K562 (cell line): Measurements from ENCODE around the gene RGS7BP. TPM values are rescaled to one million over a fixed set of nuclear protein-coding genes. Genes with fewer than 3 reads are reported as not detected.
A peak's percentile ranks its signal among the peaks of the same experiment; 100 is the strongest.

ENCODE experiments used
- ATAC-seq: fragments of 200-7000 bp; cut with Tn5 transposase; 3 replicates; pipeline ENCODE4 v1.9.1; 2020; ENCODE audit warnings: moderate library complexity
- BruUV-seq: library from RNA; stranded (reverse); fragments of 400-500 nt; replicated peaks from 2 replicates; lab custom pipeline; 2021; lab: Mats Ljungman, UMichigan
- CTCF ChIA-PET: fragments of 300-600 bp; formaldehyde crosslinking; extraction: SDS; loops from one replicate; lab custom pipeline; 2021; ENCODE audit warnings: low intra/inter-chr PET ratio; lab: Yijun Ruan, JAX
- POLR2A ChIA-PET: fragments of 300-600, 350-650 bp; sonication (Branson Sonifier 250); formaldehyde crosslinking; extraction: SDS; loops from one replicate; lab custom pipeline; 2021; ENCODE audit warnings: antibody characterized with exemption, inconsistent platforms; lab: Yijun Ruan, JAX
- DNase-seq, 4 experiments: peaks; one replicate each; pipeline versions ENCODE4 v3.0.0 to v3.0.0-alpha.2; 2011 to 2018; ENCODE audit warnings: low spot score in 3 of 4, mixed read lengths in 3 of 4; ENCODE audit errors: extremely low read depth in 1 of 4
- FAIRE-seq: peaks from 2 replicates; lab custom pipeline; 2011; peaks lifted over from hg19 to GRCh38; lab: Jason Lieb, UNC
- H2AFZ ChIP-seq: 2 replicates; pipeline ENCODE4 v1.6.0; 2011; ENCODE audit warnings: low read depth, low read length, control low read depth, inconsistent platforms
- H3K27ac ChIP-seq: fragments of 200-600 bp; 3 replicates; pipeline ENCODE4 v1.8.0; 2011; ENCODE audit warnings: low read depth, mild to moderate bottlenecking, control low read depth, inconsistent platforms, low read length, moderate library complexity, mixed read lengths; ENCODE audit errors: extremely low read depth
- H3K27me3 ChIP-seq, 2 experiments: fragments of 300-600 bp in 1 of 2; 2 replicates in 1 of 2; 3 replicates in 1 of 2; pipeline versions ENCODE4 v1.6.0 to v1.8.0; 2011; ENCODE audit warnings: inconsistent platforms in 2 of 2, low read length in 2 of 2, mild to moderate bottlenecking in 1 of 2, mixed read lengths in 1 of 2, moderate library complexity in 1 of 2; ENCODE audit not compliant: control insufficient read depth in 2 of 2, insufficient read depth in 2 of 2
- H3K36me3 ChIP-seq: fragments of 300-600 bp; 3 replicates; pipeline ENCODE4 v1.8.0; 2011; ENCODE audit warnings: mild to moderate bottlenecking, low read length, inconsistent platforms; ENCODE audit not compliant: control insufficient read depth, insufficient read depth
- H3K4me1 ChIP-seq, 2 experiments: fragments of 200-600 bp in 1 of 2; replicated peaks in 1 of 2; 2 replicates in 1 of 2; 3 replicates in 1 of 2; pipeline versions ENCODE4 v1.5.1 to v1.8.0; 2011; ENCODE audit warnings: inconsistent platforms in 2 of 2, low read length in 2 of 2, mild to moderate bottlenecking in 1 of 2, mixed read lengths in 1 of 2, moderate library complexity in 1 of 2; ENCODE audit not compliant: control insufficient read depth in 2 of 2, insufficient read depth in 2 of 2
- H3K4me2 ChIP-seq: 2 replicates; pipeline ENCODE4 v1.6.1; 2011; ENCODE audit warnings: low read length, control low read depth, inconsistent platforms, mixed read lengths; ENCODE audit not compliant: insufficient read depth
- H3K4me3 ChIP-seq: fragments of 200-600 bp; sonication (generic), shearing (Covaris generic); 2 replicates; pipeline ENCODE4 v1.5.1; 2016; ENCODE audit warnings: control low read depth, inconsistent platforms
- H3K79me2 ChIP-seq: fragments of 200-600 bp; 3 replicates; pipeline ENCODE4 v1.8.0; 2011; ENCODE audit warnings: low read length, inconsistent platforms; ENCODE audit not compliant: control insufficient read depth, insufficient read depth
- H3K9ac ChIP-seq, 2 experiments: 2 replicates each; pipeline versions ENCODE4 v1.6.0 to v1.6.1; 2011; ENCODE audit warnings: low read depth in 2 of 2, low read length in 2 of 2, control low read depth in 1 of 2, inconsistent platforms in 1 of 2, mild to moderate bottlenecking in 1 of 2, mixed read lengths in 1 of 2; ENCODE audit not compliant: insufficient read depth in 1 of 2
- H3K9me1 ChIP-seq: one replicate; pipeline ENCODE4 v1.6.0; 2011; ENCODE audit warnings: inconsistent platforms, mild to moderate bottlenecking, low read length, moderate library complexity; ENCODE audit not compliant: control insufficient read depth, insufficient read depth
- H3K9me3 ChIP-seq: replicated peaks from 2 replicates; pipeline ENCODE4 v1.5.1; 2011; ENCODE audit warnings: low read depth, low read length, inconsistent platforms; ENCODE audit not compliant: control insufficient read depth, insufficient read depth
- H4K20me1 ChIP-seq: replicated peaks from 2 replicates; pipeline ENCODE4 v1.6.1; 2011; ENCODE audit warnings: low read length, inconsistent platforms, mixed read lengths; ENCODE audit not compliant: control insufficient read depth, insufficient read depth
- CTCF ChIP-seq, 3 experiments: IDR thresholded peaks in 2 of 3; conservative IDR thresholded peaks in 1 of 3; 2 replicates each; pipeline ENCODE4 v1.5.1; 2011 to 2012; ENCODE audit warnings: low read length in 3 of 3, mild to moderate bottlenecking in 3 of 3, control low read depth in 2 of 3, improper control_type of control experiment in 1 of 3, inconsistent platforms in 1 of 3, low read depth in 1 of 3, mixed read lengths in 1 of 3, moderate library complexity in 1 of 3; ENCODE audit not compliant: insufficient read depth in 2 of 3
- GATAD2A ChIP-seq: fragments of 450-650 bp; IDR thresholded peaks from 2 replicates; pipeline ENCODE4 v1.6.1; 2017
- L3MBTL2 ChIP-seq: fragments of 450-650 bp; IDR thresholded peaks from 2 replicates; pipeline ENCODE4 v1.6.1; 2016; ENCODE audit warnings: mild to moderate bottlenecking, moderate library complexity
- MAZ ChIP-seq, 2 experiments: fragments of 450-650 bp in 1 of 2; sonication (generic) in 1 of 2; formaldehyde crosslinking; IDR thresholded peaks in 1 of 2; conservative IDR thresholded peaks in 1 of 2; 2 replicates each; pipeline versions ENCODE4 v1.4.0 to v1.5.0; 2020; ENCODE audit warnings: mild to moderate bottlenecking in 1 of 2, missing genetic modification reagents in 1 of 2
- MYNN ChIP-seq, 2 experiments: sonication (generic); formaldehyde crosslinking in 1 of 2; IDR thresholded peaks; 2 replicates each; pipeline versions ENCODE4 v1.5.0 to v1.6.1; 2016 to 2020; ENCODE audit warnings: antibody characterized with exemption in 1 of 2, missing genetic modification reagents in 1 of 2
- NELFE ChIP-seq: IDR thresholded peaks from 2 replicates; pipeline ENCODE4 v1.6.1; 2011; ENCODE audit warnings: mild to moderate bottlenecking; ENCODE audit not compliant: insufficient read depth, insufficient read length
- RBBP5 ChIP-seq: fragments of 200-600 bp; sonication (generic); IDR thresholded peaks from 2 replicates; pipeline ENCODE4 v1.6.1; 2012; ENCODE audit warnings: borderline replicate concordance, mild to moderate bottlenecking, low read length, control low read depth, inconsistent platforms; ENCODE audit not compliant: insufficient read depth, poor library complexity, severe bottlenecking
- SMC3 ChIP-seq: conservative IDR thresholded peaks from 2 replicates; pipeline ENCODE4 v1.6.1; 2011; ENCODE audit warnings: low read depth, low read length, improper control_type of control experiment; ENCODE audit not compliant: insufficient read depth
- THRA ChIP-seq: fragments of 450-650 bp; IDR thresholded peaks from 2 replicates; pipeline ENCODE4 v1.6.1; 2017; ENCODE audit warnings: mild to moderate bottlenecking, moderate library complexity
- ZBTB1 ChIP-seq: sonication (generic); formaldehyde crosslinking; IDR thresholded peaks from 2 replicates; pipeline ENCODE4 v1.8.1; 2023; ENCODE audit warnings: missing genetic modification reagents, low read depth, mild to moderate bottlenecking, borderline replicate concordance
- WGBS: fragments of 100-300 bp; shearing (Covaris generic); methylation state at CpG from one replicate; pipeline ENCODE4 v1.1.6; 2016; ENCODE audit warnings: low coverage, mixed read lengths; ENCODE audit not compliant: insufficient coverage; ENCODE audit errors: missing lambda C conversion rate; 5-methylcytosine and 5-hydroxymethylcytosine counted together
- in situ Hi-C: fragments of 300-500 bp; cut with MboI; formaldehyde crosslinking; loops from 4 replicates; pipeline ENCODE4 v1.15.0; 2018; ENCODE audit warnings: inconsistent platforms, mixed read lengths
- intact Hi-C: fragments of 100-400 bp; cut with micrococcal nuclease; formaldehyde crosslinking; loops from 2 replicates; pipeline ENCODE4 v1.14.2; 2022
- polyA plus RNA-seq, 8 experiments: library from polyadenylated mRNA; depleted of rRNA in 4 of 8; stranded (reverse) in 5 of 8; unstranded in 3 of 8; fragments of >200 nt; fragmentation: Nextera tagmentation in 2 of 8; fragmentation: Illumina TruSeq in 1 of 8; extraction: Ambion mirVana in 2 of 8; extraction: Trizol in 1 of 8; gene quantifications; 2 replicates each; pipeline versions ENCODE4 v1.2.1 to v1.2.3, GENCODE V29; 2011 to 2014; ENCODE audit warnings: inconsistent platforms in 1 of 8, missing spikeins in 1 of 8
- total RNA-seq, 7 experiments: library from RNA; depleted of rRNA in 6 of 7; stranded (reverse); fragments of >200 nt in 6 of 7; fragmentation: Illumina TruSeq in 2 of 7; extraction: Trizol in 2 of 7; gene quantifications; 2 replicates each; pipeline versions ENCODE4 v1.2.1 to v1.2.3, GENCODE V29; 2011 to 2021; ENCODE audit warnings: low replicate concordance in 1 of 7

Gene RGS7BP
- total and polyA plus RNA-seq, 9 of the 15 experiments (the other 6 are each of a cell fraction or from before 2014, with no cell fraction given): not detected

DNA sequence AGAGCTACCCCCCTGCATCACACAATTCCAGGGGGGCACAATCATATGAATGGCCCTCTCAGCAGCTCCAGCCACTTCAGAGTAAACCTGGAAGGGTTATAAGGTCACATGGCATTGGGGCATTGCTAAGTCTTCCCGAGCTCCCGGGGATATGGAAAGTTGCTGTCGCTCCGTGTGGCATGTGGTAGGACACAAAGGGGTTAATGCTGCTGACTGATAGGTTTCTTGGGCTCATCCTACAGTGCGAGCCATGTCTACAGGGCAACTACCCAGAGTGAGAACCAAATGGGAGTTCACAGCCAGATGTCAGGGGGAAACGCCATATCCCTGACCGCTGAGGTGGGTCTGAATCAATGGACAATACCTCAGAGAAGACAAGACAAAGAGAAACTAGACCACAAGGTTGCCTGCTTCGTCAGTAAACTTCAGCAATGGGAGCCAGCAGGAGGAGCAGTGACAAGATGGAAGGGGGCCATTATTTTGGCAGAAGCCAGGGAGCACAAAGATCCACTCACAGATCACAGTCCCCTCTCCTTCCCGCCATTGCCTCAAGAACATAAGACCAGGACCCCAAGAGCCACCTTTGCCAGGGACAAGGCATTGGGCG lies 132.1 kb downstream of the RGS7BP start:
- intact Hi-C loops: loop anchor here (5.0 to 10.0 kb wide), 2 partner anchors 44 to 307 kb away; no protein-coding TSS in a partner anchor
- no TSS peak for BruUV-seq
- TF ChIP-seq RBBP5 (no peak), MYNN (IDR thresholded peaks at IDR 0.05) (0 out of 2 replicates have a peak, but pooled peaks have one; percentile 19), MYNN (CRISPR knock-in tag; IDR thresholded peaks at IDR 0.05) (no peak), GATAD2A (no peak), L3MBTL2 (peak; percentile 38; the same call in 1 of the 2 replicates), THRA (no peak), SMC3 (0 out of 2 replicates have a peak, but pooled peaks have one; percentile 40), ZBTB1 (CRISPR knock-in tag) (no peak), NELFE (no peak), CTCF (IDR thresholded peaks at IDR 0.05 in 2 of 3, conservative IDR thresholded peaks at IDR 0.05 in 1 of 3; ENCODE audit: insufficient read depth in 2 of 3, low read depth in 1 of 3, low read length in 3 of 3) (peak; percentile 28 to 49 (median 36); a peak in 5 of 6 replicates), MAZ (CRISPR knock-in tag; conservative IDR thresholded peaks at IDR 0.05 in 1 of 2, IDR thresholded peaks at IDR 0.05 in 1 of 2) (peak; percentile 11 to 38; a peak in 1 of 4 replicates)

More for the DNA sequence above, 132.1 kb downstream of the RGS7BP start:
- Histone ChIP-seq H3K9me3 (no peaks in the 10 kb centered on the region), H3K9me1 (no peaks in the 10 kb centered on the region), H3K36me3 (no peaks in the 10 kb centered on the region), H4K20me1 (no peaks in the 10 kb centered on the region), H3K79me2 (no peaks in the 10 kb centered on the region), H3K4me1 (peaks cover 0 to 7% of the 10 kb centered on the region in 2 experiments; a peak in 2 of 5 replicates), H3K4me3 (peak overlapping the region; percentile 9; the same call in 1 of the 2 replicates), H3K4me2 (peak overlapping the region; percentile 84), H3K27ac (no peak overlapping the region), H3K27me3 (peaks cover 0 to 6% of the 10 kb centered on the region in 2 experiments; a peak in 2 of 5 replicates), H2AFZ (peak overlapping the region; percentile 90), H3K9ac (peak overlapping the region in 1 of 2 experiments; percentile 42; a peak in 1 of 4 replicates)
- peak in 2 of 4 experiments; percentile 19 to 20 for DNase-seq
- POLR2A ChIA-PET: interaction anchor here (0.7 kb wide), 1 partner anchor 229 kb away, joined by 4 read pairs; no protein-coding TSS in a partner anchor
- CTCF ChIA-PET: interaction anchor here (1.5 to 2.0 kb wide), 2 partner anchors 146 to 950 kb away, joined by 3 to 12 read pairs; no protein-coding TSS in a partner anchor
- in situ Hi-C loops: loop anchor here (25.0 kb wide), 1 partner anchor 849 kb away; the partner anchor contains the start of gene ADAMTS6
- ATAC-seq: peak; percentile 72
- 5% methylated on average over 10 of the region's 10 CpGs for WGBS
- no peak for FAIRE-seq
